HFFc6 (cell line): ENCODE measurements around the gene OR2T29. TPM values are rescaled to one million over a fixed set of nuclear protein-coding genes. Genes with fewer than 3 reads are reported as not detected.

ENCODE experiments used
- DNase-seq: peaks from one replicate; pipeline ENCODE4 v3.0.0-alpha.2; 2018
- H3K27ac Mint-ChIP-seq: 2 replicates; pipeline ENCODE4 v1.8.0; 2020; ENCODE audit warnings: mild to moderate bottlenecking, mixed read lengths
- H3K27me3 Mint-ChIP-seq: 2 replicates; pipeline ENCODE4 v1.8.0; 2021; ENCODE audit warnings: mild to moderate bottlenecking, moderate library complexity, mixed read lengths; ENCODE audit not compliant: insufficient read depth
- H3K36me3 Mint-ChIP-seq: 2 replicates; pipeline ENCODE4 v1.8.0; 2021; ENCODE audit warnings: low read depth, mixed read lengths
- H3K4me1 Mint-ChIP-seq: 2 replicates; pipeline ENCODE4 v1.8.0; 2020; ENCODE audit warnings: low read depth, mixed read lengths
- H3K4me3 Mint-ChIP-seq: 2 replicates; pipeline ENCODE4 v1.8.0; 2020; ENCODE audit warnings: mild to moderate bottlenecking, moderate library complexity, mixed read lengths
- H3K9me3 Mint-ChIP-seq: 2 replicates; pipeline ENCODE4 v1.8.0; 2020; ENCODE audit warnings: mild to moderate bottlenecking, mixed read lengths
- total RNA-seq, 6 experiments: library from RNA; stranded (reverse); fragmentation: NEBNext Ultra II Directional; extraction: Animal tissue kit (Norgen Biotek cat#: 25700); gene quantifications; 2 replicates in 1 of 6; 3 replicates in 5 of 6; pipeline ENCODE4 v1.2.3, GENCODE V29; 2021
- TF ChIP-seq, protein P1 (sequence below): fragments of 200-600 bp; sonication (generic); IDR thresholded peaks from 2 replicates; pipeline ENCODE4 v1.5.0; 2021; ENCODE audit warnings: antibody characterized with exemption, mild to moderate bottlenecking

OR2T29 gene
- total RNA-seq, 6 experiments from 2014 or later = not detected

DNA sequence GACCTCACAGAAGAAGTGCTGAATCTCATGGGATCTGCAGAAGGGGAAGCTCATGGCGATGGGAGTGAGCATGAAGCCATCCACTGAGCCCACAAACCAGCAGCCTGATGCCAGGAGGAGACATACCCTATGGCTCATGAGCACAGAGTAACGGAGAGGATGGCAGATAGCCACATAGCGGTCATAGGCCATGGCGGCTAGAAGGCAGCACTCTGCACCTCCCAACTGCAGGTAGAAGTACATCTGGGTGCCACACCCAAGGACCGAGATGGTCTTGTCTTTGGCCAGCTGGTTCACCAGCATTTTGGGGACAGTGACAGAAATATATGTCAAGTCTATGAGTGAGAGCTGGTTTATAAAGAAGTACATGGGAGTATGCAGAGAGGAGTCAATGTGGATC, 30.7 kb upstream of the OR2T29 start:
- H3K4me3 Mint-ChIP-seq = no peak overlapping the region
- H3K27ac Mint-ChIP-seq = no peak overlapping the region
- no peaks in the 10 kb centered on the region for H3K36me3 Mint-ChIP-seq
- peaks cover 7% of the 10 kb centered on the region; the same call in 1 of the 2 replicates for H3K9me3 Mint-ChIP-seq
- DNase-seq = no peak
- no peaks in the 10 kb centered on the region for H3K27me3 Mint-ChIP-seq
- H3K4me1 Mint-ChIP-seq = no peaks in the 10 kb centered on the region
- TF ChIP-seq, protein P1, sequence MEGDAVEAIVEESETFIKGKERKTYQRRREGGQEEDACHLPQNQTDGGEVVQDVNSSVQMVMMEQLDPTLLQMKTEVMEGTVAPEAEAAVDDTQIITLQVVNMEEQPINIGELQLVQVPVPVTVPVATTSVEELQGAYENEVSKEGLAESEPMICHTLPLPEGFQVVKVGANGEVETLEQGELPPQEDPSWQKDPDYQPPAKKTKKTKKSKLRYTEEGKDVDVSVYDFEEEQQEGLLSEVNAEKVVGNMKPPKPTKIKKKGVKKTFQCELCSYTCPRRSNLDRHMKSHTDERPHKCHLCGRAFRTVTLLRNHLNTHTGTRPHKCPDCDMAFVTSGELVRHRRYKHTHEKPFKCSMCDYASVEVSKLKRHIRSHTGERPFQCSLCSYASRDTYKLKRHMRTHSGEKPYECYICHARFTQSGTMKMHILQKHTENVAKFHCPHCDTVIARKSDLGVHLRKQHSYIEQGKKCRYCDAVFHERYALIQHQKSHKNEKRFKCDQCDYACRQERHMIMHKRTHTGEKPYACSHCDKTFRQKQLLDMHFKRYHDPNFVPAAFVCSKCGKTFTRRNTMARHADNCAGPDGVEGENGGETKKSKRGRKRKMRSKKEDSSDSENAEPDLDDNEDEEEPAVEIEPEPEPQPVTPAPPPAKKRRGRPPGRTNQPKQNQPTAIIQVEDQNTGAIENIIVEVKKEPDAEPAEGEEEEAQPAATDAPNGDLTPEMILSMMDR = no peak

DNA sequence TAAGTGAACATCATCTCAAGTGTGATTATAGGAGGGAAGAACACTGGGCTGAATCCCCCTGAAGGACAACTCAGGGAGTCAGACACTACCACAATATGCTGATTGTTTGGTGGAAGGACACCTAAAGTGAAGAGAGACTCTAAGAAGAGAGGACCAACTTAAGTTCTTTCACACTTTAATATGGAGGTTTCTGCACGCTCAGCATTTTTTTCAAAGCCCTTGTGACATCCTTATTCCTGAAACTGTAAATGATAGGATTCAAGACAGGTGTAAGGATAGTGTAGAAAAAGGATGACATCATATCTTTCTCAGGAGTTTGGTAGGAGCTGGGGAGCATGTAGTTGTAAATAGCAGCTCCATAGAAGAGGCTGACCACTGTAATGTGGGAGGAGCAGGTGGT, 30.1 kb upstream of the OR2T29 start:
- Mint-ChIP-seq H3K4me1 (no peaks in the 10 kb centered on the region), H3K27ac (no peak overlapping the region), H3K4me3 (no peak overlapping the region), H3K9me3 (peaks cover 7% of the 10 kb centered on the region; the same call in 1 of the 2 replicates), H3K27me3 (no peaks in the 10 kb centered on the region), H3K36me3 (no peaks in the 10 kb centered on the region)
- DNase-seq = no peak
- TF ChIP-seq, protein P1 = no peak

GRCh38 chr1:248590055-248590454, 27.5 kb upstream of the OR2T29 start:
- peaks cover 7% of the 10 kb centered on the region; the same call in 1 of the 2 replicates for H3K9me3 Mint-ChIP-seq
- TF ChIP-seq, protein P1 = no peak
- DNase-seq = no peak
- no peaks in the 10 kb centered on the region for H3K36me3 Mint-ChIP-seq
- H3K27me3 Mint-ChIP-seq = no peaks in the 10 kb centered on the region
- H3K27ac Mint-ChIP-seq = no peak overlapping the region
- H3K4me1 Mint-ChIP-seq = no peaks in the 10 kb centered on the region
- no peak overlapping the region for H3K4me3 Mint-ChIP-seq

- Mint-ChIP-seq H3K27ac (no peak overlapping the region), H3K4me1 (no peaks in the 10 kb centered on the region), H3K27me3 (no peaks in the 10 kb centered on the region), H3K9me3 (peaks cover 10% of the 10 kb centered on the region), H3K36me3 (no peaks in the 10 kb centered on the region), H3K4me3 (no peak overlapping the region)
- DNase-seq = no peak
- TF ChIP-seq, protein P1 = no peak
Observed at GRCh38 chr1:248589334-248589733, 26.8 kb upstream of the OR2T29 start.

GRCh38 chr1:248585266-248585665, 22.7 kb upstream of the OR2T29 start:
- Mint-ChIP-seq H3K4me1 (no peaks in the 10 kb centered on the region), H3K36me3 (no peaks in the 10 kb centered on the region), H3K4me3 (no peak overlapping the region), H3K9me3 (peaks cover 4% of the 10 kb centered on the region; the same call in 1 of the 2 replicates), H3K27ac (no peak overlapping the region), H3K27me3 (no peaks in the 10 kb centered on the region)
- TF ChIP-seq, protein P1 = no peak
- DNase-seq = no peak
